Activated naive CD8-positive, alpha-beta T cell treated with anti-CD3 and anti-CD28 coated beads for 36 hours (primary cell): Measurements from ENCODE around the gene LONRF3. TPM values are rescaled to one million over a fixed set of nuclear protein-coding genes. Genes with fewer than 3 reads are reported as not detected.

Experiments used
- DNase-seq: peaks from one replicate; pipeline ENCODE4 v3.0.0; 2021
- H3K27ac Mint-ChIP-seq: one replicate; pipeline ENCODE4 v1.8.0; 2022; ENCODE audit warnings: mild to moderate bottlenecking, moderate library complexity, mixed read lengths
- H3K27me3 Mint-ChIP-seq: one replicate; pipeline ENCODE4 v1.8.0; 2022; ENCODE audit warnings: mild to moderate bottlenecking, mixed read lengths
- H3K36me3 Mint-ChIP-seq: one replicate; pipeline ENCODE4 v1.8.0; 2021; ENCODE audit warnings: mild to moderate bottlenecking, mixed read lengths
- H3K4me1 Mint-ChIP-seq: one replicate; pipeline ENCODE4 v1.8.0; 2021; ENCODE audit warnings: mixed read lengths
- H3K4me3 Mint-ChIP-seq: one replicate; pipeline ENCODE4 v1.8.0; 2022; ENCODE audit warnings: mild to moderate bottlenecking, moderate library complexity, mixed read lengths
- H3K9me3 Mint-ChIP-seq: one replicate; pipeline ENCODE4 v1.8.0; 2022; ENCODE audit warnings: mixed read lengths
- total RNA-seq, 2 experiments: library from RNA; stranded (reverse); gene quantifications; one replicate each; pipeline ENCODE4 v1.2.3, GENCODE V29; 2021

LONRF3 gene
- total RNA-seq, 2 experiments from 2014 or later, result 4.6 to 5.1 TPM

DNA sequence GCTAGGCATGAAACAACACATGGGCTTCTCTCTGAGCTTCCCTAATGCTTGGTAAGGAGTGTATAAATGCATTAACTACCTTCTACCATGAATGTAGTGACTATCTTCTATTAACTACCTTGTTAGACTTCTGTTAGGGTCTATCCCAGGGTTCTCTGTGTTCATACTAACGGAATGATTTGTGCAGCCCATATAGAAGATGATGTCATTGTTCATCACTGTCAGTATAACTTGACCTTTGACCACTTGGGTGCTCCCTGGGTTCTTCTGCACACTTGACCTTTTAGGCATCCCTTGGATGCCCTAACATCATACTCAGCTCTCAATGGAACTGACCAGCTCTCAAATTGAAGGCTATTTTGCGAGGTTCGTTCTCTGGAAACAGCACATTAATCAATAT, 67.6 kb downstream of the LONRF3 start:
- Mint-ChIP-seq H3K4me3 (no peak overlapping the region), H3K27ac (no peak overlapping the region), H3K9me3 (no peaks in the 10 kb centered on the region), H3K36me3 (no peaks in the 10 kb centered on the region), H3K27me3 (no peaks in the 10 kb centered on the region), H3K4me1 (no peaks in the 10 kb centered on the region)
- no peak for DNase-seq

- Mint-ChIP-seq H3K9me3 (no peaks in the 10 kb centered on the region), H3K4me1 (no peaks in the 10 kb centered on the region), H3K4me3 (no peak overlapping the region), H3K27me3 (no peaks in the 10 kb centered on the region), H3K27ac (no peak overlapping the region), H3K36me3 (no peaks in the 10 kb centered on the region)
- DNase-seq, result no peak
Observed at GRCh38 chrX:119042996-119043395, 68.6 kb downstream of the LONRF3 start.

GRCh38 chrX:119045884-119046283, 71.5 kb downstream of the LONRF3 start:
- Mint-ChIP-seq H3K9me3 (no peaks in the 10 kb centered on the region), H3K4me1 (no peaks in the 10 kb centered on the region), H3K27ac (no peak overlapping the region), H3K27me3 (no peaks in the 10 kb centered on the region), H3K36me3 (no peaks in the 10 kb centered on the region), H3K4me3 (no peak overlapping the region)
- no peak for DNase-seq

GRCh38 chrX:119055687-119056086, 81.3 kb downstream of the LONRF3 start:
- no peaks in the 10 kb centered on the region for H3K9me3 Mint-ChIP-seq
- no peak overlapping the region for H3K4me3 Mint-ChIP-seq
- H3K36me3 Mint-ChIP-seq, result no peaks in the 10 kb centered on the region
- no peaks in the 10 kb centered on the region for H3K4me1 Mint-ChIP-seq
- H3K27ac Mint-ChIP-seq, result no peak overlapping the region
- DNase-seq, result no peak
- H3K27me3 Mint-ChIP-seq, result peaks cover 6% of the 10 kb centered on the region

DNA sequence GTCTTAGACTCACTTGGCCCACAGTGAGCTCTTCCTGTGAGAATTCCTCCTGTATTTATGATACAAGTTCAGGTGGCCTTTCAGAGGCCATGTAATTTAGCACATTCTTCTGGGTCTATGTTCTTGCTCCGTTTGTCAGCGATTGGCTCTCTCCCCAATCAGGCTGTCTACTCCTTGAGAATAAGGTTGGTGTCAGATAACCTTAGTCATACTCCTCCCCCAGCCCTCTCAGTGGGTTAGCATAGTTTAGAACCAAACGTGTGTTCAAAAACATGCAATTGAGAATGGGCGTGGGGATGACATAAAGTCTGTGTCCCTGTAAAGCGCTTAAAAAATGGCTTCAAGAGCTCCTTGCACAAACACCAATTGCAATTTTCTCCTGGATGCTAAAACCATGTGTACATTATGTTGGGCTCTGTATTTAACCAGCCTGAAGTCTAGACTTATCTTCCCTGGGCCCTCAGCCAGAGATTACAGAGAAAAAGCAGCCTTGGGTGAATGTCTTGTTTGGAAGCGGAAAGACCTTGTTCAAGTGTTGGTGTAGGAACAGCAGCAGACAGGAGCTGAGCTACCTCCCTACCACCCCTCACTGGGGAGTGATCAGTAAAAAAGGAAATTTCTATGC, 88.4 kb downstream of the LONRF3 start:
- Mint-ChIP-seq H3K36me3 (no peaks in the 10 kb centered on the region), H3K27ac (no peak overlapping the region), H3K27me3 (peaks cover 5% of the 10 kb centered on the region), H3K4me1 (no peaks in the 10 kb centered on the region), H3K4me3 (no peak overlapping the region), H3K9me3 (no peaks in the 10 kb centered on the region)
- no peak for DNase-seq

GRCh38 chrX:119063428-119063827, 89.0 kb downstream of the LONRF3 start:
- H3K4me3 Mint-ChIP-seq, result no peak overlapping the region
- peaks cover 5% of the 10 kb centered on the region for H3K27me3 Mint-ChIP-seq
- no peaks in the 10 kb centered on the region for H3K36me3 Mint-ChIP-seq
- no peaks in the 10 kb centered on the region for H3K9me3 Mint-ChIP-seq
- no peak for DNase-seq
- no peaks in the 10 kb centered on the region for H3K4me1 Mint-ChIP-seq
- no peak overlapping the region for H3K27ac Mint-ChIP-seq

DNA sequence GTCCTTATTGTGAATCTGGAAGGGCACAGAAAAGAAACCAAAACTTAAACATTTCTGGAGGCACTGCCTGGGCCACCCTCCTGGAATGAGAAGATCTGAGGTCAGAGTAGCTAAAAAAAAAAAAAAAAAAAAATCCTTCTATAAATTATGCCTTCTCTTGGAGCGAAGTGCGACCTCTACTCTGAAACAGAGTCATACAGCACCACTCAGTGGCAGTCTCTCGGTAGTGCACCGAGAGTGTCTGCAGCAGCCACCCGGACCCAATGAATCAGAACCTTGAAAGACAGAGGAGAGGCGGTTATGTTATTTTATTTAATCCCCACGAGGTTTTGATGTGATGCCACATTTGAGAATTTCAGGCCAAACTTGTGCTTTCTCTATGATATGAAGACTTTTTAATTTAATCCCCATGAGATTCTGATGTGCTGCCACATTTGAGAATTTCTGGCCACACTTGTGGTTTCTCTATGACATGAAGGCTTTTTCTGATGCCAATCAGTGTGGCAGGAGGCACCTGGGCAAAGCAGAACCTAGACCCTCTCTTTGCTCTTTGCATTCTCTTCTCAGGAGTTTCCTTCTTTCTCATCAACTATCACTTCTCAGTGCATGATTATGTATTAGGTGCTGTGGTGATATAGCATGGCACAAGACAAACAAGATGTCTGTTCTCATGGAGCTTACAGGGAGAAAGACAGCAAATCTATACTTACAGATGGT, 92.8 kb downstream of the LONRF3 start:
- Mint-ChIP-seq H3K27ac (no peak overlapping the region), H3K36me3 (no peaks in the 10 kb centered on the region), H3K4me1 (peaks cover 2% of the 10 kb centered on the region), H3K9me3 (no peaks in the 10 kb centered on the region), H3K4me3 (no peak overlapping the region), H3K27me3 (no peaks in the 10 kb centered on the region)
- peak; percentile 40 for DNase-seq

Other genes starting within 250 kb of the LONRF3 start
- gene IL13RA1, start 247.0 kb upstream of the LONRF3 start, total RNA-seq, result under 1 TPM; 0.42 to 0.47 TPM
- under 1 TPM in 1 of 2 experiments, not detected in 1; 0.16 TPM for gene ZCCHC12, start 150.8 kb upstream of the LONRF3 start, total RNA-seq
- not detected for gene CT47C1, start 98.4 kb downstream of the LONRF3 start, total RNA-seq
- not detected for gene KIAA1210, start 153.2 kb downstream of the LONRF3 start, total RNA-seq